GM12878 (cell line): ENCODE data around the gene PPP1R26. TPM values are rescaled to one million over a fixed set of nuclear protein-coding genes. Genes with fewer than 3 reads are reported as not detected.

ENCODE experiments used
- ATAC-seq: fragments of 200-7000 bp; cut with Tn5 transposase; 3 replicates; pipeline ENCODE4 v1.9.1; 2020; ENCODE audit warnings: mild to moderate bottlenecking, moderate library complexity
- BruUV-seq: library from RNA; stranded (reverse); fragments of 400-500 nt; replicated peaks from 2 replicates; lab custom pipeline; 2021; lab: Mats Ljungman, UMichigan
- CTCF ChIA-PET: fragments of 300-600 bp; sonication (Branson Sonifier 250); formaldehyde crosslinking; extraction: SDS; loops from one replicate; lab custom pipeline; 2021; ENCODE audit warnings: inconsistent platforms; lab: Yijun Ruan, JAX
- POLR2A ChIA-PET: fragments of 350-600 bp; formaldehyde crosslinking; extraction: SDS; loops from one replicate; lab custom pipeline; 2021; ENCODE audit warnings: inconsistent platforms; lab: Charles Lee
- RAD21 ChIA-PET: fragments of 300-600 bp; sonication (Branson Sonifier 250); formaldehyde crosslinking; loops from one replicate; lab custom pipeline; 2023; ENCODE audit warnings: antibody characterized with exemption; ENCODE audit not compliant: unreplicated experiment; lab: Charles Lee
- SMC1A ChIA-PET: fragments of 300-600 bp; sonication (Branson Sonifier 250); formaldehyde crosslinking; loops from one replicate; lab custom pipeline; 2023; ENCODE audit not compliant: unreplicated experiment, uncharacterized antibody; lab: Charles Lee
- DNase-seq: peaks from one replicate; pipeline ENCODE4 v3.0.0-alpha.2; 2011; ENCODE audit warnings: low read depth, low spot score
- FAIRE-seq: peaks from 3 replicates; lab custom pipeline; 2011; peaks lifted over from hg19 to GRCh38; lab: Jason Lieb, UNC
- H2AFZ ChIP-seq: 2 replicates; pipeline ENCODE4 v1.6.0; 2011; ENCODE audit warnings: low read depth, low read length, control low read depth; ENCODE audit not compliant: control insufficient read depth
- H3K27ac ChIP-seq: 2 replicates; pipeline ENCODE4 v1.5.1; 2011; ENCODE audit warnings: control low read depth; ENCODE audit not compliant: control insufficient read depth, insufficient read depth
- H3K27me3 ChIP-seq, 2 experiments: replicated peaks in 1 of 2; 2 replicates each; pipeline versions ENCODE4 v1.6.0 to v1.6.1; 2011; ENCODE audit warnings: low read length in 1 of 2; ENCODE audit not compliant: control insufficient read depth in 2 of 2, insufficient read depth in 2 of 2
- H3K36me3 ChIP-seq, 2 experiments: 2 replicates each; pipeline ENCODE4 v1.5.1; 2011; ENCODE audit warnings: low read length in 1 of 2; ENCODE audit not compliant: control insufficient read depth in 2 of 2, insufficient read depth in 2 of 2
- H3K4me1 ChIP-seq: 2 replicates; pipeline ENCODE4 v1.6.1; 2011; ENCODE audit warnings: mild to moderate bottlenecking, low read length, moderate library complexity, mixed read lengths; ENCODE audit not compliant: control insufficient read depth, insufficient read depth
- H3K4me2 ChIP-seq: 2 replicates; pipeline ENCODE4 v1.6.0; 2011; ENCODE audit warnings: control low read depth; ENCODE audit not compliant: control insufficient read depth, insufficient read depth
- H3K4me3 ChIP-seq: fragments of 200-600 bp; sonication (generic); 2 replicates; pipeline ENCODE4 v1.5.1; 2016
- H3K79me2 ChIP-seq: 2 replicates; pipeline ENCODE4 v1.6.0; 2011; ENCODE audit warnings: low read length; ENCODE audit not compliant: control insufficient read depth, insufficient read depth
- H3K9ac ChIP-seq: 2 replicates; pipeline ENCODE4 v1.8.0; 2011; ENCODE audit warnings: low read length, control low read depth, mixed read lengths; ENCODE audit not compliant: control insufficient read depth, insufficient read depth
- H3K9me3 ChIP-seq: replicated peaks from 3 replicates; pipeline ENCODE4 v1.5.1; 2011; ENCODE audit warnings: mild to moderate bottlenecking, low read length; ENCODE audit not compliant: control insufficient read depth, insufficient read depth
- H4K20me1 ChIP-seq: 2 replicates; pipeline ENCODE4 v1.6.0; 2011; ENCODE audit not compliant: control insufficient read depth, insufficient read depth
- ATF2 ChIP-seq: IDR thresholded peaks from 2 replicates; pipeline ENCODE4 v1.6.1; 2012; ENCODE audit warnings: low read length, inconsistent platforms
- FOS ChIP-seq: IDR thresholded peaks from 3 replicates; pipeline ENCODE4 v1.6.1; 2011; ENCODE audit warnings: borderline replicate concordance; ENCODE audit not compliant: insufficient read length; ENCODE audit errors: extremely low read depth
- HSF1 ChIP-seq: fragments of 150-350 bp; IDR thresholded peaks from 2 replicates; pipeline ENCODE4 v1.6.1; 2014; ENCODE audit warnings: mild to moderate bottlenecking, low read depth, low read length
- IRF4 ChIP-seq: IDR thresholded peaks from 2 replicates; pipeline ENCODE4 v1.6.1; 2011; ENCODE audit warnings: low read depth, low read length
- JUNB ChIP-seq: IDR thresholded peaks from 2 replicates; pipeline ENCODE4 v1.6.1; 2016; ENCODE audit warnings: antibody characterized with exemption, mild to moderate bottlenecking
- MTA2 ChIP-seq: fragments of 450-650 bp; IDR thresholded peaks from 2 replicates; pipeline ENCODE4 v1.6.1; 2016; ENCODE audit warnings: low read depth, mild to moderate bottlenecking, moderate library complexity
- PML ChIP-seq: IDR thresholded peaks from 2 replicates; pipeline ENCODE4 v1.6.1; 2012; ENCODE audit warnings: low read length, inconsistent platforms
- RFX5 ChIP-seq: IDR thresholded peaks from 2 replicates; pipeline ENCODE4 v1.6.1; 2011; ENCODE audit warnings: low read depth, low read length, improper control_type of control experiment
- RUNX3 ChIP-seq: IDR thresholded peaks from 2 replicates; pipeline ENCODE4 v1.6.1; 2012; ENCODE audit warnings: low read length, inconsistent platforms
- SP1 ChIP-seq: IDR thresholded peaks from one replicate; pipeline ENCODE4 v1.6.1; 2011; ENCODE audit warnings: low read depth, low read length
- TCF12 ChIP-seq: IDR thresholded peaks from 2 replicates; pipeline ENCODE4 v1.6.1; 2011; ENCODE audit warnings: low read depth, mild to moderate bottlenecking, low read length
- WRNIP1 ChIP-seq: IDR thresholded peaks from 2 replicates; pipeline ENCODE4 v1.6.1; 2011; ENCODE audit warnings: low read depth, low read length, improper control_type of control experiment, borderline replicate concordance
- ZBTB11 ChIP-seq: fragments of 450-650 bp; formaldehyde crosslinking; IDR thresholded peaks from 2 replicates; pipeline ENCODE4 v1.5.0; 2022; ENCODE audit warnings: mild to moderate bottlenecking, missing genetic modification characterization
- WGBS: methylation state at CpG from one replicate; pipeline ENCODE4 v1.1.6; 2016; ENCODE audit warnings: low lambda C conversion rate; ENCODE audit not compliant: insufficient replicate concordance, insufficient coverage; ENCODE audit errors: missing lambda C conversion rate; 5-methylcytosine and 5-hydroxymethylcytosine counted together
- in situ Hi-C: fragments of 300-500 bp; cut with MboI; formaldehyde crosslinking; loops from 9 replicates; pipeline ENCODE4 v1.14.3; 2018; ENCODE audit warnings: mixed read lengths
- intact Hi-C: fragments of 100-400 bp; cut with micrococcal nuclease; formaldehyde crosslinking; loops from one replicate; pipeline ENCODE4 v1.14.2; 2022; ENCODE audit not compliant: unreplicated experiment
- polyA plus RNA-seq, 11 experiments: library from polyadenylated mRNA; depleted of rRNA in 4 of 11; unstranded in 6 of 11; stranded (reverse) in 5 of 11; fragments of >200 nt; fragmentation: Nextera tagmentation in 4 of 11; fragmentation: Illumina TruSeq in 1 of 11; extraction: Ambion mirVana in 4 of 11; extraction: Trizol in 1 of 11; gene quantifications; 1 replicate in 1 of 11; 2 replicates in 10 of 11; pipeline versions ENCODE4 v1.2.1 to v1.2.3, GENCODE V29; 2011 to 2016; ENCODE audit warnings: inconsistent platforms in 2 of 11, missing spikeins in 2 of 11, low read depth in 1 of 11
- total RNA-seq, 4 experiments: library from RNA; depleted of rRNA in 3 of 4; stranded (reverse); fragments of >200 nt in 3 of 4; fragmentation: Illumina TruSeq in 1 of 4; extraction: Trizol in 1 of 4; gene quantifications; 2 replicates each; pipeline versions ENCODE4 v1.2.1 to v1.2.3, GENCODE V29; 2013 to 2021

PPP1R26 gene
- total and polyA plus RNA-seq, 10 of the 15 experiments (the other 5 are each of a cell fraction or from before 2014, with no cell fraction given): 0.02 to 1.9 (median 0.18) TPM

GRCh38 chr9:135471791-135472640 lies 7.6 kb upstream of the PPP1R26 start (continued):
- no peak for TF ChIP-seq RFX5
- no peak for TF ChIP-seq RUNX3
- no peak for TF ChIP-seq HSF1
- TF ChIP-seq, all 136 proteins: peak for 0

- H3K9ac ChIP-seq: no peak overlapping the region
- no peaks in the 10 kb centered on the region for H3K9me3 ChIP-seq
- no peaks in the 10 kb centered on the region for H3K4me1 ChIP-seq
- no TSS peak for BruUV-seq
- H4K20me1 ChIP-seq: no peaks in the 10 kb centered on the region
- ChIA-PET POLR2A (no interaction called here), RAD21 (no interaction called here), CTCF (no interaction called here), SMC1A (no interaction called here)
- 0 out of 4 replicates have a peak, but pooled peaks cover 2 to 8% of the 10 kb centered on the region in 2 experiments for H3K27me3 ChIP-seq
- FAIRE-seq (no peak), DNase-seq (no peak), ATAC-seq (no peak)
- no peak overlapping the region for H3K4me2 ChIP-seq
- H3K4me3 ChIP-seq: no peak overlapping the region
- in situ Hi-C loops: no loop called here
- 16% methylated on average over 12 of the region's 12 CpGs for WGBS
- intact Hi-C loops: no loop called here
- no peak overlapping the region for H3K27ac ChIP-seq
- H3K36me3 ChIP-seq: no peaks in the 10 kb centered on the region
- no peaks in the 10 kb centered on the region for H3K79me2 ChIP-seq
- H2AFZ ChIP-seq: no peak overlapping the region
- TF ChIP-seq PML (no peak), ATF2 (no peak), SP1 (no peak), FOS (no peak), MTA2 (no peak), TCF12 (no peak), ZBTB11 (CRISPR knock-in tag) (no peak), IRF4 (no peak), JUNB (no peak), WRNIP1 (no peak)
Measured at GRCh38 chr9:135473972-135474543, 5.5 kb upstream of the PPP1R26 start.
